ENCODE data around the gene CASK. TPM values are rescaled to one million over a fixed set of nuclear protein-coding genes. Genes with fewer than 3 reads are reported as not detected.

CASK gene
- total and polyA plus RNA-seq, 4 donors: 3.6 to 14.8 (median 6.2) TPM

DNA sequence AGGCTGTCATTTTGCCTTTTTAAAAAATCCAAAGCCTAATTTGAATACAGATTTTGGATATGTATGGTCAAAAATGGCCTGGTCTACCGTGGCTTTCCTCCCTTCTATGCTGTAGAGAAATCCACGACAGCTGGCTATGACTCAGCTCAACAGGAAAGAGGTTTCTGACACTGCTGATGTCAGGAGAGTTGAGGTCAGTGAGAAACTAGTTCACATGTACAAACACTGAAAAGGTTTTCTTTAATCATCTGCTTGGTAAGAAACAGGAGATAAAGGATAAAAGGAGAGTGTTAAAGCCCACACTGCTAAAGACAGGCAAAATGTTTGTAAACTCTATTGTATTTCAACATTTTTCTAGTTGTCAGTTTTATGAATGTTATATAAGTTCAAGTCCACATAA lies 362.3 kb downstream of the CASK start:
- H3K27me3 ChIP-seq (ENCODE audit: control insufficient read depth in 4 of 4, insufficient read depth in 4 of 4, low read length in 3 of 4): no peaks in the 10 kb centered on the region
- H3K4me3 ChIP-seq (ENCODE audit: low read depth in 1 of 3, low read length in 3 of 3): no peak overlapping the region
- WGBS: 11% methylated on average over 2 of the region's 2 CpGs
- H3K27ac ChIP-seq (ENCODE audit: low read depth in 1 of 2, low read length in 2 of 2): peak overlapping the region; percentile 9 to 66
- no peaks in the 10 kb centered on the region for H3K36me3 ChIP-seq (ENCODE audit: control insufficient read depth in 4 of 4, insufficient read depth in 3 of 4, low read depth in 1 of 4, low read length in 3 of 4)
- no peak overlapping the region for H3K9ac ChIP-seq (ENCODE audit: low read depth in 1 of 2, low read length in 2 of 2)
- H3K9me3 ChIP-seq (ENCODE audit: control insufficient read depth in 4 of 4, low read length in 3 of 4): no peaks in the 10 kb centered on the region
- TF ChIP-seq RAD21 (IDR thresholded peaks at IDR 0.05) (peak in 1 of 2 donors; percentile 11), JUND (IDR thresholded peaks at IDR 0.05) (peak in 1 of 2 donors; percentile 67), GABPA (IDR thresholded peaks at IDR 0.05 in 1 of 2, conservative IDR thresholded peaks at IDR 0.05 in 1 of 2) (no peak), RXRA (IDR thresholded peaks at IDR 0.05) (peak in 1 of 2 donors; percentile 14), YY1 (IDR thresholded peaks at IDR 0.05) (no peak)
- DNase-seq (ENCODE audit: low spot score): no peak
- H3K4me1 ChIP-seq (ENCODE audit: control insufficient read depth in 4 of 4, insufficient read depth in 4 of 4, low read length in 3 of 4): peaks cover 0 to 3% (median 0%) of the 10 kb centered on the region in 4 donors

DNA sequence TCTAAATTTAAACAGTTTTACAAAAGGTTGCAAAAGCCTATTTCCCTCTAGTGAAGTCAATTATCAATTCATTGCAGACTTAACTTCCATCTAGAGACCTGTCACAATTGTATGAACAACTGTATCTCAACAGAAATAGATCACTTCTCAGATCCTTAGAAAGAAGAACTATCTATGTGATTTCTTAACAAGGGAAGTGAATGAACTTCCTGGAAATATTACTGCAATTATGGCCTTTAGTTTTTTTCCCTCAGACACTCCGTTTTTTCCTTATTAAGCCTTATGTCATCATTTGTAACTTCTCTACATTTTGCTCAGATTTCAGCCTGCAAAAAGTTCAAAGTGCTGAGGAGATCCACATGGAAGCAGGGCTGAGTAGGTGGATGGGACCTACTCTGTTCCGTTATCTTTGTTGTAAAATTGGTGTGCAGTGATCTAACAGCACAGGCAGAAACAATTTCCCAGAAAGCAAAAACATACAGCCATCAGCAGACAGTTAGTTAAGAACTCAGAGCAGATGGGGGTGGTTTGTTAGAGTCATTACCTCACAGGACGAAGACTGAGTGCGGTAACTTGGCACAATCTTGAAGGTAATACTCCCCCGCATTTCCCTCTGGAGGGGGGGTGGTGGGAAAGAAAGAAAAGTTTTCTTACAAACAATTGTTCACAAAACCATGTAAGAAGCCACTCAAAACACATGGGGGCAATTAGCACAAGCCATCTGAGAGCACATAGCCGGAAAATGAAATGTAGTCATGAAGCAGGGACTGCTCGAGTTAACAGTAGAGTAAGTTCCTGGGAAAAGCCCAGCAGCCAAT lies 363.9 kb downstream of the CASK start:
- no peak overlapping the region for H3K9ac ChIP-seq (ENCODE audit: low read depth in 1 of 2, low read length in 2 of 2)
- H3K4me3 ChIP-seq (ENCODE audit: low read depth in 1 of 3, low read length in 3 of 3): no peak overlapping the region
- DNase-seq (ENCODE audit: low spot score): no peak
- H3K27me3 ChIP-seq (ENCODE audit: control insufficient read depth in 4 of 4, insufficient read depth in 4 of 4, low read length in 3 of 4): no peaks in the 10 kb centered on the region
- WGBS: 71% methylated on average over 7 of the region's 7 CpGs
- peaks cover 0 to 3% (median 0%) of the 10 kb centered on the region in 4 donors for H3K4me1 ChIP-seq (ENCODE audit: control insufficient read depth in 4 of 4, insufficient read depth in 4 of 4, low read length in 3 of 4)
- no peaks in the 10 kb centered on the region for H3K36me3 ChIP-seq (ENCODE audit: control insufficient read depth in 4 of 4, insufficient read depth in 3 of 4, low read depth in 1 of 4, low read length in 3 of 4)
- no peaks in the 10 kb centered on the region for H3K9me3 ChIP-seq (ENCODE audit: control insufficient read depth in 4 of 4, low read length in 3 of 4)
- TF ChIP-seq SP1 (IDR thresholded peaks at IDR 0.05) (no peak), FOXA1 (IDR thresholded peaks at IDR 0.05) (no peak), GABPA (IDR thresholded peaks at IDR 0.05 in 1 of 2, conservative IDR thresholded peaks at IDR 0.05 in 1 of 2) (no peak), HNF4G (IDR thresholded peaks at IDR 0.05) (no peak), NR2F2 (IDR thresholded peaks at IDR 0.05) (no peak), JUND (IDR thresholded peaks at IDR 0.05) (no peak), YY1 (IDR thresholded peaks at IDR 0.05) (no peak)
- TF ChIP-seq, protein P1, sequence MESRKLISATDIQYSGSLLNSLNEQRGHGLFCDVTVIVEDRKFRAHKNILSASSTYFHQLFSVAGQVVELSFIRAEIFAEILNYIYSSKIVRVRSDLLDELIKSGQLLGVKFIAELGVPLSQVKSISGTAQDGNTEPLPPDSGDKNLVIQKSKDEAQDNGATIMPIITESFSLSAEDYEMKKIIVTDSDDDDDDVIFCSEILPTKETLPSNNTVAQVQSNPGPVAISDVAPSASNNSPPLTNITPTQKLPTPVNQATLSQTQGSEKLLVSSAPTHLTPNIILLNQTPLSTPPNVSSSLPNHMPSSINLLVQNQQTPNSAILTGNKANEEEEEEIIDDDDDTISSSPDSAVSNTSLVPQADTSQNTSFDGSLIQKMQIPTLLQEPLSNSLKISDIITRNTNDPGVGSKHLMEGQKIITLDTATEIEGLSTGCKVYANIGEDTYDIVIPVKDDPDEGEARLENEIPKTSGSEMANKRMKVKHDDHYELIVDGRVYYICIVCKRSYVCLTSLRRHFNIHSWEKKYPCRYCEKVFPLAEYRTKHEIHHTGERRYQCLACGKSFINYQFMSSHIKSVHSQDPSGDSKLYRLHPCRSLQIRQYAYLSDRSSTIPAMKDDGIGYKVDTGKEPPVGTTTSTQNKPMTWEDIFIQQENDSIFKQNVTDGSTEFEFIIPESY (IDR thresholded peaks at IDR 0.05): no peak
- TF ChIP-seq, protein P2, sequence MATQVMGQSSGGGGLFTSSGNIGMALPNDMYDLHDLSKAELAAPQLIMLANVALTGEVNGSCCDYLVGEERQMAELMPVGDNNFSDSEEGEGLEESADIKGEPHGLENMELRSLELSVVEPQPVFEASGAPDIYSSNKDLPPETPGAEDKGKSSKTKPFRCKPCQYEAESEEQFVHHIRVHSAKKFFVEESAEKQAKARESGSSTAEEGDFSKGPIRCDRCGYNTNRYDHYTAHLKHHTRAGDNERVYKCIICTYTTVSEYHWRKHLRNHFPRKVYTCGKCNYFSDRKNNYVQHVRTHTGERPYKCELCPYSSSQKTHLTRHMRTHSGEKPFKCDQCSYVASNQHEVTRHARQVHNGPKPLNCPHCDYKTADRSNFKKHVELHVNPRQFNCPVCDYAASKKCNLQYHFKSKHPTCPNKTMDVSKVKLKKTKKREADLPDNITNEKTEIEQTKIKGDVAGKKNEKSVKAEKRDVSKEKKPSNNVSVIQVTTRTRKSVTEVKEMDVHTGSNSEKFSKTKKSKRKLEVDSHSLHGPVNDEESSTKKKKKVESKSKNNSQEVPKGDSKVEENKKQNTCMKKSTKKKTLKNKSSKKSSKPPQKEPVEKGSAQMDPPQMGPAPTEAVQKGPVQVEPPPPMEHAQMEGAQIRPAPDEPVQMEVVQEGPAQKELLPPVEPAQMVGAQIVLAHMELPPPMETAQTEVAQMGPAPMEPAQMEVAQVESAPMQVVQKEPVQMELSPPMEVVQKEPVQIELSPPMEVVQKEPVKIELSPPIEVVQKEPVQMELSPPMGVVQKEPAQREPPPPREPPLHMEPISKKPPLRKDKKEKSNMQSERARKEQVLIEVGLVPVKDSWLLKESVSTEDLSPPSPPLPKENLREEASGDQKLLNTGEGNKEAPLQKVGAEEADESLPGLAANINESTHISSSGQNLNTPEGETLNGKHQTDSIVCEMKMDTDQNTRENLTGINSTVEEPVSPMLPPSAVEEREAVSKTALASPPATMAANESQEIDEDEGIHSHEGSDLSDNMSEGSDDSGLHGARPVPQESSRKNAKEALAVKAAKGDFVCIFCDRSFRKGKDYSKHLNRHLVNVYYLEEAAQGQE (IDR thresholded peaks at IDR 0.05): no peak
- TF ChIP-seq, protein P3, sequence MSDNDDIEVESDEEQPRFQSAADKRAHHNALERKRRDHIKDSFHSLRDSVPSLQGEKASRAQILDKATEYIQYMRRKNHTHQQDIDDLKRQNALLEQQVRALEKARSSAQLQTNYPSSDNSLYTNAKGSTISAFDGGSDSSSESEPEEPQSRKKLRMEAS (IDR thresholded peaks at IDR 0.05): no peak
- TF ChIP-seq, protein P4, sequence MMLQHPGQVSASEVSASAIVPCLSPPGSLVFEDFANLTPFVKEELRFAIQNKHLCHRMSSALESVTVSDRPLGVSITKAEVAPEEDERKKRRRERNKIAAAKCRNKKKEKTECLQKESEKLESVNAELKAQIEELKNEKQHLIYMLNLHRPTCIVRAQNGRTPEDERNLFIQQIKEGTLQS (IDR thresholded peaks at IDR 0.05): no peak
- no peak overlapping the region for H3K27ac ChIP-seq (ENCODE audit: low read depth in 1 of 2, low read length in 2 of 2)
